Smooth muscle cell (in vitro differentiated cells): ENCODE data around the gene JARID2. TPM values are rescaled to one million over a fixed set of nuclear protein-coding genes. Genes with fewer than 3 reads are reported as not detected.

Source experiments
- DNase-seq: peaks from one replicate; lab custom pipeline; 2025; ENCODE audit not compliant: unreplicated experiment; lab: John Stamatoyannopoulos, UW
- H2AFZ ChIP-seq: fragments of 200-600 bp; sonication (generic); 2 replicates; pipeline ENCODE4 v1.6.0; 2016; ENCODE audit warnings: antibody characterized with exemption, low read depth, mild to moderate bottlenecking
- H3F3A ChIP-seq: fragments of 200-600 bp; sonication (generic); 2 replicates; pipeline ENCODE4 v1.6.0; 2017; ENCODE audit warnings: antibody characterized with exemption, low read depth
- H3K27ac ChIP-seq: fragments of 200-600 bp; sonication (generic); 2 replicates; pipeline ENCODE4 v1.5.1; 2016; ENCODE audit warnings: low read depth, mild to moderate bottlenecking
- H3K27me3 ChIP-seq: fragments of 200-600 bp; sonication (generic); 2 replicates; pipeline ENCODE4 v1.6.1; 2016; ENCODE audit warnings: low read depth, mild to moderate bottlenecking
- H3K36me3 ChIP-seq: fragments of 200-600 bp; sonication (generic); 2 replicates; pipeline ENCODE4 v1.5.1; 2016; ENCODE audit warnings: low read depth
- H3K4me1 ChIP-seq: fragments of 200-600 bp; sonication (generic); 2 replicates; pipeline ENCODE4 v1.5.1; 2016; ENCODE audit warnings: low read depth
- H3K4me2 ChIP-seq: fragments of 200-600 bp; sonication (generic); 2 replicates; pipeline ENCODE4 v1.6.0; 2016; ENCODE audit warnings: mild to moderate bottlenecking
- H3K4me3 ChIP-seq: fragments of 200-600 bp; sonication (generic); 2 replicates; pipeline ENCODE4 v1.5.1; 2016; ENCODE audit warnings: mild to moderate bottlenecking
- H3K79me2 ChIP-seq: fragments of 200-600 bp; sonication (generic); 2 replicates; pipeline ENCODE4 v1.6.0; 2016; ENCODE audit warnings: low read depth, mild to moderate bottlenecking
- H3K9ac ChIP-seq: fragments of 200-600 bp; sonication (generic); 2 replicates; pipeline ENCODE4 v1.6.0; 2016; ENCODE audit warnings: low read depth
- H3K9me3 ChIP-seq: fragments of 200-600 bp; sonication (generic); replicated peaks from 2 replicates; pipeline ENCODE4 v1.5.1; 2016; ENCODE audit warnings: low read depth
- H4K20me1 ChIP-seq: fragments of 200-600 bp; sonication (generic); 2 replicates; pipeline ENCODE4 v1.6.0; 2016; ENCODE audit warnings: low read depth
- WGBS: methylation state at CpG from one replicate; pipeline ENCODE4 v1.1.7; 2016; ENCODE audit warnings: low lambda C conversion rate; 5-methylcytosine and 5-hydroxymethylcytosine counted together
- polyA plus RNA-seq: library from polyadenylated mRNA; unstranded; fragments of >200 nt; fragmentation: Nextera tagmentation; extraction: Ambion mirVana; gene quantifications from 2 replicates; pipeline ENCODE4 v1.2.1, GENCODE V29; 2016
- total RNA-seq: library from RNA; depleted of rRNA; stranded (reverse); fragments of >200 nt; gene quantifications from 2 replicates; pipeline ENCODE4 v1.2.3, GENCODE V29; 2014
- TF ChIP-seq, protein P1 (sequence below): fragments of 200-600 bp; sonication (generic); IDR thresholded peaks from 2 replicates; pipeline ENCODE4 v1.5.1; 2017; ENCODE audit warnings: borderline replicate concordance, mild to moderate bottlenecking, antibody characterized with exemption; ENCODE audit not compliant: insufficient read depth, poor library complexity, severe bottlenecking

Gene JARID2
- total and polyA plus RNA-seq, 2 experiments from 2014 or later = 5.2 to 10.2 TPM

DNA sequence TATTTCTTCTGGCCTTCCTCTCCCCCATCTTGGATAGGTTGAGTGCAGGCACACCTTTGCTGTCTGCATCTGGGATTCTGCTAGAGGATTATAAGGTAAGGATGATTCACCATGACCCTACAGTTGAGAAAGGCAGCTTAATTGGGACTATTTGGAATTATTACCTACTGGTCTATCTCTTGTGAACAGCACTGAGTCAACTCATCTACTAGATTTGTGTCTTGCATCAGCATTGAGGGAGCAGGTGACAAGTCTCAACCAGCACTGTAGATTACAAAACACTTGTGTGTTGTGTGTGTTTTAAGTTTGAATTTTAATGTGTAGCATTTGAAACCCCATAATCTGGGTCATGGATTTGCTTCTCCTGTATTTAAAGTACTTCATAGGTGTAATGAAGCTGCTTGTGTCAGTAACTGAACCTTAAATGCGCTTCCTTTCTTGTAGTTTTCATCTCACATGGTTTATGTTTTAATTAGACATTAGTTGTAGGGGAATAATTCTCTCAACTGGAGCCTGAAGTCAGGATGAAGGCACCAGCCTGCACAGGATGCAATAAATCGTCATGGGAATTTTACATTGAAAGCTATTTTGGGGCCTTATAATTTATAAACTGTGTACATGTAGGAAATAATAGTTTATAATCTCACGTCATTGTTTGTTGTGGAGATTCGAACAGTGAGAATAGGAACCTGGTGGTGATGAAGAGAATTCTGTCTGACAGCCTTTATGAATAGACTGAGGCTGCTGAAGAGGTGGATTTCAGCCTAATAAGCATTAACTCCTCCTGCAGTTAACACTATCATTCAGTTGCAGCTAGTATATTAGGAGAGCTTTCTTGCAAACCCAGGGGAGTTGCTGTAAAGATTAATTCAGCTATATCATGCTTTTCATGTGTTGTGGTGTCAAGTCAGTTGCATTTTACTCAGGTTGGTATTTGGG is 125.1 kb downstream of the JARID2 start:
- Histone ChIP-seq H2AFZ (no peak overlapping the region), H3K79me2 (peaks cover 68% of the 10 kb centered on the region), H3F3A (no peaks in the 10 kb centered on the region), H3K4me1 (peaks cover 9% of the 10 kb centered on the region), H3K36me3 (no peaks in the 10 kb centered on the region), H3K4me3 (no peak overlapping the region), H3K27me3 (no peaks in the 10 kb centered on the region), H3K9me3 (no peaks in the 10 kb centered on the region), H4K20me1 (peaks cover 99% of the 10 kb centered on the region), H3K4me2 (no peak overlapping the region), H3K9ac (no peak overlapping the region), H3K27ac (no peak overlapping the region)
- TF ChIP-seq, protein P1, sequence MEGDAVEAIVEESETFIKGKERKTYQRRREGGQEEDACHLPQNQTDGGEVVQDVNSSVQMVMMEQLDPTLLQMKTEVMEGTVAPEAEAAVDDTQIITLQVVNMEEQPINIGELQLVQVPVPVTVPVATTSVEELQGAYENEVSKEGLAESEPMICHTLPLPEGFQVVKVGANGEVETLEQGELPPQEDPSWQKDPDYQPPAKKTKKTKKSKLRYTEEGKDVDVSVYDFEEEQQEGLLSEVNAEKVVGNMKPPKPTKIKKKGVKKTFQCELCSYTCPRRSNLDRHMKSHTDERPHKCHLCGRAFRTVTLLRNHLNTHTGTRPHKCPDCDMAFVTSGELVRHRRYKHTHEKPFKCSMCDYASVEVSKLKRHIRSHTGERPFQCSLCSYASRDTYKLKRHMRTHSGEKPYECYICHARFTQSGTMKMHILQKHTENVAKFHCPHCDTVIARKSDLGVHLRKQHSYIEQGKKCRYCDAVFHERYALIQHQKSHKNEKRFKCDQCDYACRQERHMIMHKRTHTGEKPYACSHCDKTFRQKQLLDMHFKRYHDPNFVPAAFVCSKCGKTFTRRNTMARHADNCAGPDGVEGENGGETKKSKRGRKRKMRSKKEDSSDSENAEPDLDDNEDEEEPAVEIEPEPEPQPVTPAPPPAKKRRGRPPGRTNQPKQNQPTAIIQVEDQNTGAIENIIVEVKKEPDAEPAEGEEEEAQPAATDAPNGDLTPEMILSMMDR = no peak
- WGBS = 94% methylated on average over 4 of the region's 4 CpGs
- DNase-seq = no peak

DNA sequence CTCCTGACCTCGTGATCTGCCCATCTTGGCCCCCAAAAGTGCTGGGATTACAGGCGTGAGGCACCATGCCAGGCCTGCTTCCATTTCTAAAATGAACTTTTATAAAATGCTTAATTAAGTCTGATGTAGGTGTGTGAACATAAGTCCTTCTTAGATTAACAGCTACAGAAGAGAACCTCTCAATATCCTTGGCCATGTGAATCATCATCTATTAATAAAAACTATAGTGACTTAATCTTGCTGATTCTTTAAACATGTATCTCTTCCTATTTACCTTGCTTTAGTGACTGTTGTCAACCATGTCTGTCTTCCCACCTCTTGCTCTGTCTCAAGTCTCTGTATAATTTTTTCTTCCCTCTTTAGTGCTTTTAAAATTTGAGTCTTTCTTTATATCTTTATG is 127.1 kb downstream of the JARID2 start:
- no peak overlapping the region for H3K9ac ChIP-seq
- TF ChIP-seq, protein P1 = no peak
- H2AFZ ChIP-seq = no peak overlapping the region
- H3K36me3 ChIP-seq = no peaks in the 10 kb centered on the region
- H4K20me1 ChIP-seq = peaks cover 100% of the 10 kb centered on the region
- H3F3A ChIP-seq = no peaks in the 10 kb centered on the region
- H3K4me3 ChIP-seq = no peak overlapping the region
- H3K27ac ChIP-seq = no peak overlapping the region
- no peak for DNase-seq
- 98% methylated on average over 2 of the region's 2 CpGs for WGBS
- H3K4me2 ChIP-seq = no peak overlapping the region
- no peaks in the 10 kb centered on the region for H3K9me3 ChIP-seq
- peaks cover 67% of the 10 kb centered on the region for H3K79me2 ChIP-seq
- no peaks in the 10 kb centered on the region for H3K27me3 ChIP-seq
- H3K4me1 ChIP-seq = peaks cover 7% of the 10 kb centered on the region

DNA sequence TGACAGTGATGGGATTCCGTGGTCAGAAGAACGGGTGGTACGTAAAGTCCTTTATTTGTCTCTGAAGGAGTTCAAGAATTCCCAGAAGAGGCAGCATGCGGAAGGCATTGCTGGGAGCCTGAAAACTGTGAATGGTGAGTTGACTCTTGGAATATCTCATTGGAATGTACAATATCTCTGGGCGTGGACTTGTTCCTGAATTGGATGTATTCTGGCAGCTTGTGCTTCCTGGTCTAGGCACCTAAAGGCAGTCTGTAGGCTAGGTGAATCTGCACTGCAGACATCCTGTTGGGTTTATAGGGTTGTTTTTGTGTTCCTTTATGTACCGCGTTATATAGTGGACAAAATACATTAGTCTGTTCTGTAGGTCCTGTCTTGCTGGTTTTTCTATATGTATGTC is 128.2 kb downstream of the JARID2 start:
- WGBS = 83% methylated on average over 7 of the region's 7 CpGs
- H3K4me3 ChIP-seq = no peak overlapping the region
- H3K9ac ChIP-seq = no peak overlapping the region
- no peaks in the 10 kb centered on the region for H3F3A ChIP-seq
- H3K79me2 ChIP-seq = peaks cover 66% of the 10 kb centered on the region
- peaks cover 100% of the 10 kb centered on the region for H4K20me1 ChIP-seq
- H2AFZ ChIP-seq = no peak overlapping the region
- peaks cover 9% of the 10 kb centered on the region for H3K4me1 ChIP-seq
- H3K4me2 ChIP-seq = no peak overlapping the region
- TF ChIP-seq, protein P1 = no peak
- H3K27me3 ChIP-seq = no peaks in the 10 kb centered on the region
- H3K36me3 ChIP-seq = no peaks in the 10 kb centered on the region
- H3K27ac ChIP-seq = no peak overlapping the region
- no peaks in the 10 kb centered on the region for H3K9me3 ChIP-seq
- DNase-seq = no peak
